ENCODE data around the gene LLGL2.

LLGL2 gene

DNA sequence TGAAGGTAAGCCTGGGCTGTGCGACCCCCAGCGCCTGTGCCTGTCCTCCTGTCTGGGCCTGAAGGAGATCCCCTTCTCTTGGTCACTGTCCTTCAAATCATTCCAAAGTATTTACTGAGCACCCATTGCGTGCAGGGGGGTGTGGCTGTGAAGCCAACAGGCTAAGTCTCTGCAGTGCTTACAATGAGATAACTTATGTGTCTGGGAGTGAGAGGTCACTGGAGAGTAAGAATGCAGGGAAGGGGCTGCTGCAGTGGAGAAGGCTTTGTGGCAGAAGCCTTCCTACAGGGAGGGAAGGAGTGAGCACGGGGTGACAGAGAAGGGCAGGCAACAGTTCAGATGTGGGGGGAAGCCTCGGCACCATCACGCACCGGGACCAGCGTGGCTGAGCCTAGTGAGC lies 96.6 kb downstream of the LLGL2 start:
- Histone ChIP-seq H4K8ac (ENCODE audit: low read depth, low read length) (no peak overlapping the region), H2BK15ac (replicated peaks; ENCODE audit: low read depth) (no peak overlapping the region), H3K56ac (ENCODE audit: low read length) (no peak overlapping the region), H2BK5ac (ENCODE audit: low read length) (no peak overlapping the region), H3K4me2 (ENCODE audit: low read length) (no peak overlapping the region), H2AK5ac (ENCODE audit: low read length) (no peak overlapping the region), H4K5ac (ENCODE audit: low read length) (no peak overlapping the region), H3K18ac (ENCODE audit: low read length) (no peak overlapping the region), H3K4ac (ENCODE audit: low read depth, low read length) (no peak overlapping the region), H3K79me2 (ENCODE audit: control insufficient read depth, insufficient read depth, low read length) (no peaks in the 10 kb centered on the region), H3K9ac (ENCODE audit: low read length) (no peak overlapping the region), H3K4me3 (ENCODE audit: low read length) (no peak overlapping the region), H3K79me1 (ENCODE audit: low read length) (no peaks in the 10 kb centered on the region), H2BK120ac (ENCODE audit: low read depth, low read length) (no peak overlapping the region), H3K27me3 (ENCODE audit: insufficient read depth, low read length, poor library complexity) (no peaks in the 10 kb centered on the region), H3K4me1 (ENCODE audit: control insufficient read depth, low read depth, low read length) (no peaks in the 10 kb centered on the region), H3K36me3 (ENCODE audit: control insufficient read depth, insufficient read depth, low read length) (no peaks in the 10 kb centered on the region), H3K27ac (ENCODE audit: low read depth, low read length) (no peak overlapping the region), H3K23ac (ENCODE audit: low read length) (no peak overlapping the region)
- peak; percentile 26 for DNase-seq
- WGBS (ENCODE audit: extremely low coverage, insufficient coverage, low lambda C conversion rate): no CpG with 5 or more reads among the region's 8 CpGs

DNA sequence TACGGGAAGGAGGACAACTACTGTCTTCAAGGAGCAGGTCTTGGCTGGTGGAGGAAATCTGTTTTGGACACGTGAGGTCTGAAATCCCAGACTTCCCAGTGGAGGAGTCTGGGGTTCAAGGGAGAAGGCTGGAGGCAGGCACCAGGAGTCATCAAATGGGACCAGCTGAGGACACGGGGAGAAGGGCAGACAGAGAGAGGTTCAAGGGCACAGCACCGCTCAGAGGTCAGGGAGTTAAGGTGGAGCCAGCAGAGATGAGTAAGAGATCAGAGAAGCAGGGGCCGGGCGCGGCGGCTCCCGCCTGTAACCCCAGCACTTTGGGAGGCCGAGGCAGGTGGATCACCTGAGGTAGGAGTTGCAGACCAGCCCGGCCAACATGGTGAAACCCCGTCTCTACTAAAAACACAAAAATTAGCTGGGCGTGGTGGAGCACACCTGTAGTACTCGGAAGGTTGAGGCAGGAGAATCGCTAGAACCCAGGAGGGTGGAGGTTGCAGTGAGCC lies 97.3 kb downstream of the LLGL2 start:
- Histone ChIP-seq H3K4ac (ENCODE audit: low read depth, low read length) (no peak overlapping the region), H3K79me2 (ENCODE audit: control insufficient read depth, insufficient read depth, low read length) (no peaks in the 10 kb centered on the region), H3K18ac (ENCODE audit: low read length) (no peak overlapping the region), H2BK15ac (replicated peaks; ENCODE audit: low read depth) (no peak overlapping the region), H2BK120ac (ENCODE audit: low read depth, low read length) (no peak overlapping the region), H3K4me2 (ENCODE audit: low read length) (no peak overlapping the region), H3K4me3 (ENCODE audit: low read length) (no peak overlapping the region), H3K9ac (ENCODE audit: low read length) (no peak overlapping the region), H3K36me3 (ENCODE audit: control insufficient read depth, insufficient read depth, low read length) (no peaks in the 10 kb centered on the region), H3K27ac (ENCODE audit: low read depth, low read length) (no peak overlapping the region), H3K56ac (ENCODE audit: low read length) (no peak overlapping the region), H2BK5ac (ENCODE audit: low read length) (no peak overlapping the region), H3K23ac (ENCODE audit: low read length) (no peak overlapping the region), H3K4me1 (ENCODE audit: control insufficient read depth, low read depth, low read length) (no peaks in the 10 kb centered on the region), H2AK5ac (ENCODE audit: low read length) (no peak overlapping the region), H4K5ac (ENCODE audit: low read length) (no peak overlapping the region), H4K8ac (ENCODE audit: low read depth, low read length) (no peak overlapping the region), H3K27me3 (ENCODE audit: insufficient read depth, low read length, poor library complexity) (no peaks in the 10 kb centered on the region), H3K79me1 (ENCODE audit: low read length) (no peaks in the 10 kb centered on the region)
- WGBS (ENCODE audit: extremely low coverage, insufficient coverage, low lambda C conversion rate): no CpG with 5 or more reads among the region's 15 CpGs
- DNase-seq: no peak

DNA sequence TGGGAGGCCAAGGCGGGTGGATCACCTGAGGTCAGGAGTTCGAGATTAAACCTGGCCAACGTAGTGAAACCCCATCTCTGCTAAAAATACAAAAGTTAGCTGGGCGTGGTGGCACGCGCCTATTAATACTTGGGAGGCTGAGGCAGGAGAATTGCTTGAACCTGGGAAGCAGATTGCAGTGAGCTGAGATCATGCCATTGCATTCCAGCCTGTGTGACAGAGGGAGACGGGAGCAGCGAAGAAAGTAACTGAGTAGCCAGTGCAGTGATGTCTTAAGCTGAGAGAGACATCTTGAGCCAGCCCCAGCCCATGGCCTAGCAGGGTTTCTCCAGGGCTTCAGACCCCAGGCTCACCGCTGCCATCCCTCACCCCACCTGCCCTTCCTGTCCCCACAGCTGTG lies 97.9 kb downstream of the LLGL2 start:
- Histone ChIP-seq H3K18ac (ENCODE audit: low read length) (no peak overlapping the region), H3K4me2 (ENCODE audit: low read length) (no peak overlapping the region), H2BK5ac (ENCODE audit: low read length) (no peak overlapping the region), H4K8ac (ENCODE audit: low read depth, low read length) (no peak overlapping the region), H4K5ac (ENCODE audit: low read length) (no peak overlapping the region), H3K4me3 (ENCODE audit: low read length) (no peak overlapping the region), H3K27me3 (ENCODE audit: insufficient read depth, low read length, poor library complexity) (no peaks in the 10 kb centered on the region), H3K79me2 (ENCODE audit: control insufficient read depth, insufficient read depth, low read length) (no peaks in the 10 kb centered on the region), H3K23ac (ENCODE audit: low read length) (no peak overlapping the region), H3K27ac (ENCODE audit: low read depth, low read length) (no peak overlapping the region), H3K4me1 (ENCODE audit: control insufficient read depth, low read depth, low read length) (no peaks in the 10 kb centered on the region), H2AK5ac (ENCODE audit: low read length) (no peak overlapping the region), H3K56ac (ENCODE audit: low read length) (no peak overlapping the region), H3K79me1 (ENCODE audit: low read length) (no peaks in the 10 kb centered on the region), H3K4ac (ENCODE audit: low read depth, low read length) (no peak overlapping the region), H3K9ac (ENCODE audit: low read length) (no peak overlapping the region), H2BK15ac (replicated peaks; ENCODE audit: low read depth) (no peak overlapping the region), H2BK120ac (ENCODE audit: low read depth, low read length) (no peak overlapping the region), H3K36me3 (ENCODE audit: control insufficient read depth, insufficient read depth, low read length) (no peaks in the 10 kb centered on the region)
- peak; percentile 37 for DNase-seq
- no CpG with 5 or more reads among the region's 9 CpGs for WGBS (ENCODE audit: extremely low coverage, insufficient coverage, low lambda C conversion rate)

DNA sequence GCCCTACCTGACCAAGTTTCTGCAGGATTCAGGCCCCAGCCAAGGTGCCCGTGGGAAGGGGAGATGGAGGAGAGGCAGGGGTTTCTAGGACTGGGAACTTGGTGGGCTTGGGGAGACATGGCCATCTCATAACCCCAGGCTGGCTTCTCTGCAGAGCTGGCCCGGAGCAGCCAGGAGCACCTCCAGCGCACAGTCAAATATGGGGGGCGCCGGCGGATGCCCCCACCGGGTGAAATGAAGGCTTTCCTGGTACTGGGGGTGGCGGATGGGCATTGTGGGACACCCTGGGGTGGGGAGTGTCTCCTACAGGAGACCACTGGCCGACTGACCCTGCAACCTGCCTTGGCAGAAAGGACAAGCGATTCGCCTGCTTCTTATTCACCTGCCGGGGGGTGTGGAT lies 98.5 kb downstream of the LLGL2 start:
- H2AK5ac ChIP-seq (ENCODE audit: low read length): no peak overlapping the region
- no peaks in the 10 kb centered on the region for H3K27me3 ChIP-seq (ENCODE audit: insufficient read depth, low read length, poor library complexity)
- no peaks in the 10 kb centered on the region for H3K4me1 ChIP-seq (ENCODE audit: control insufficient read depth, low read depth, low read length)
- no peak overlapping the region for H3K18ac ChIP-seq (ENCODE audit: low read length)
- H2BK5ac ChIP-seq (ENCODE audit: low read length): no peak overlapping the region
- H4K8ac ChIP-seq (ENCODE audit: low read depth, low read length): no peak overlapping the region
- no CpG with 5 or more reads among the region's 12 CpGs for WGBS (ENCODE audit: extremely low coverage, insufficient coverage, low lambda C conversion rate)
- H3K4me3 ChIP-seq (ENCODE audit: low read length): no peak overlapping the region
- no peak overlapping the region for H4K5ac ChIP-seq (ENCODE audit: low read length)
- DNase-seq: no peak
- no peak overlapping the region for H3K4ac ChIP-seq (ENCODE audit: low read depth, low read length)
- no peak overlapping the region for H3K23ac ChIP-seq (ENCODE audit: low read length)
- H3K27ac ChIP-seq (ENCODE audit: low read depth, low read length): no peak overlapping the region
- H2BK15ac ChIP-seq (replicated peaks; ENCODE audit: low read depth): no peak overlapping the region
- no peak overlapping the region for H2BK120ac ChIP-seq (ENCODE audit: low read depth, low read length)
- no peaks in the 10 kb centered on the region for H3K79me2 ChIP-seq (ENCODE audit: control insufficient read depth, insufficient read depth, low read length)
- no peaks in the 10 kb centered on the region for H3K79me1 ChIP-seq (ENCODE audit: low read length)
- H3K56ac ChIP-seq (ENCODE audit: low read length): no peak overlapping the region
- no peak overlapping the region for H3K9ac ChIP-seq (ENCODE audit: low read length)
- H3K36me3 ChIP-seq (ENCODE audit: control insufficient read depth, insufficient read depth, low read length): no peaks in the 10 kb centered on the region
- no peak overlapping the region for H3K4me2 ChIP-seq (ENCODE audit: low read length)

Measured in mesendoderm (in vitro differentiated cells).